Stimulated activated CD4-positive, alpha-beta T cell treated with anti-CD3 and anti-CD28 coated beads, Interleukin-1b, Interleukin-23, amount 100 ng/mL, for 24 hours (primary cell): ENCODE results near the gene METTL25.

Experiments used
- DNase-seq, 4 experiments: peaks; one replicate each; pipeline ENCODE4 v3.0.0-alpha.2; 2020; ENCODE audit warnings: low read depth in 4 of 4, low spot score in 1 of 4

The METTL25 gene

GRCh38 chr12:82406651-82407050 is 48.3 kb downstream of the METTL25 start:
- no peak for DNase-seq

- no peak for DNase-seq
These were observed 49.2 kb downstream of the METTL25 start for GRCh38 chr12:82407481-82407880.

- no peak for DNase-seq
These were observed 50.5 kb downstream of the METTL25 start for GRCh38 chr12:82408844-82409243.

GRCh38 chr12:82411546-82412230 is 53.4 kb downstream of the METTL25 start:
- DNase-seq = no peak

- no peak for DNase-seq
These were observed 53.9 kb downstream of the METTL25 start for GRCh38 chr12:82412246-82412645.

- no peak for DNase-seq
These were observed 55.7 kb downstream of the METTL25 start for GRCh38 chr12:82414044-82414443.

- DNase-seq = no peak
These were observed 56.6 kb downstream of the METTL25 start for GRCh38 chr12:82414926-82415325.

GRCh38 chr12:82415402-82415801 is 57.1 kb downstream of the METTL25 start:
- DNase-seq = no peak

GRCh38 chr12:82425241-82425640 is 66.9 kb downstream of the METTL25 start:
- DNase-seq = no peak

- no peak for DNase-seq
These were observed 67.8 kb downstream of the METTL25 start for GRCh38 chr12:82426081-82426480.

- no peak for DNase-seq
These were observed 68.3 kb downstream of the METTL25 start for GRCh38 chr12:82426586-82426985.

GRCh38 chr12:82430541-82431145 is 72.3 kb downstream of the METTL25 start:
- DNase-seq = no peak

GRCh38 chr12:82434392-82434911 is 76.1 kb downstream of the METTL25 start:
- DNase-seq = no peak

- no peak for DNase-seq
These were observed 78.0 kb downstream of the METTL25 start for GRCh38 chr12:82436354-82436753.

GRCh38 chr12:82437744-82438143 is 79.4 kb downstream of the METTL25 start:
- DNase-seq = no peak

- no peak for DNase-seq
These were observed 80.0 kb downstream of the METTL25 start for GRCh38 chr12:82438356-82438755.

- no peak for DNase-seq
These were observed 82.6 kb downstream of the METTL25 start for GRCh38 chr12:82440885-82441284.

- DNase-seq = no peak
These were observed 90.7 kb downstream of the METTL25 start for GRCh38 chr12:82448911-82449578.

- no peak for DNase-seq
These were observed 98.3 kb downstream of the METTL25 start for GRCh38 chr12:82456633-82457032.

GRCh38 chr12:82458101-82458500 is 99.8 kb downstream of the METTL25 start:
- no peak for DNase-seq

- DNase-seq = no peak
These were observed 103.1 kb downstream of the METTL25 start for GRCh38 chr12:82461393-82461792.

- no peak for DNase-seq
These were observed 103.5 kb downstream of the METTL25 start for GRCh38 chr12:82461836-82462235.
